ENCODE results near the gene POLR2L. TPM values are rescaled to one million over a fixed set of nuclear protein-coding genes. Genes with fewer than 3 reads are reported as not detected.

Gene POLR2L
- total RNA-seq, 1 experiment from 2014 or later, result 117 TPM

GRCh38 chr11:837189-837989 is 4.9 kb downstream of the POLR2L start:
- H3K27ac ChIP-seq (ENCODE audit: low read depth, low read length, poor library complexity, severe bottlenecking), result no peak overlapping the region
- no peak for DNase-seq (ENCODE audit: low spot score)
- H3K4me1 ChIP-seq (ENCODE audit: insufficient read depth, low read length, poor library complexity, severe bottlenecking), result peaks cover 1% of the 10 kb centered on the region
- no peak overlapping the region for H3K4me3 ChIP-seq (ENCODE audit: low read depth, low read length, poor library complexity, severe bottlenecking)
- H3K36me3 ChIP-seq (ENCODE audit: insufficient read depth, low read length, poor library complexity, severe bottlenecking), result peaks cover 28% of the 10 kb centered on the region
- BruUV-seq (replicated peaks), result no TSS peak
- ChIA-PET POLR2A (ENCODE audit: low non-redundant PET) (no interaction called here), CTCF (no interaction called here)
- intact Hi-C loops (cut with micrococcal nuclease; ENCODE audit: unreplicated experiment), result no loop called here
- TF ChIP-seq CTCF (conservative IDR thresholded peaks at IDR 0.05; ENCODE audit: low read depth, low read length), result no peak
- no peak for TF ChIP-seq EZH2 (IDR thresholded peaks at IDR 0.05; ENCODE audit: borderline replicate concordance, low read depth, low read length, poor library complexity, severe bottlenecking)
- no peaks in the 10 kb centered on the region for H3K27me3 ChIP-seq (replicated peaks; ENCODE audit: insufficient read depth, low read depth, low read length, poor library complexity)
- no peaks in the 10 kb centered on the region for H3K9me3 ChIP-seq (ENCODE audit: low read depth, low read length, poor library complexity, severe bottlenecking)

- no peak overlapping the region for H3K27ac ChIP-seq (ENCODE audit: low read depth, low read length, poor library complexity, severe bottlenecking)
Observed at GRCh38 chr11:836700-837099, 5.6 kb downstream of the POLR2L start.

GRCh38 chr11:836274-836673 is 6.1 kb downstream of the POLR2L start:
- no peak for TF ChIP-seq EZH2 (IDR thresholded peaks at IDR 0.05; ENCODE audit: borderline replicate concordance, low read depth, low read length, poor library complexity, severe bottlenecking)
- TF ChIP-seq CTCF (conservative IDR thresholded peaks at IDR 0.05; ENCODE audit: low read depth, low read length), result no peak
- intact Hi-C loops (cut with micrococcal nuclease; ENCODE audit: unreplicated experiment), result no loop called here
- Histone ChIP-seq H3K36me3 (ENCODE audit: insufficient read depth, low read length, poor library complexity, severe bottlenecking) (peaks cover 28% of the 10 kb centered on the region), H3K9me3 (ENCODE audit: low read depth, low read length, poor library complexity, severe bottlenecking) (no peaks in the 10 kb centered on the region), H3K4me3 (ENCODE audit: low read depth, low read length, poor library complexity, severe bottlenecking) (no peak overlapping the region), H3K27me3 (replicated peaks; ENCODE audit: insufficient read depth, low read depth, low read length, poor library complexity) (no peaks in the 10 kb centered on the region), H3K27ac (ENCODE audit: low read depth, low read length, poor library complexity, severe bottlenecking) (no peak overlapping the region), H3K4me1 (ENCODE audit: insufficient read depth, low read length, poor library complexity, severe bottlenecking) (peaks cover 6% of the 10 kb centered on the region)
- no TSS peak for BruUV-seq (replicated peaks)
- POLR2A ChIA-PET (ENCODE audit: low non-redundant PET), result no interaction called here
- no peak for DNase-seq (ENCODE audit: low spot score)
- CTCF ChIA-PET, result no interaction called here

More at GRCh38 chr11:836700-837099, 5.6 kb downstream of the POLR2L start:
- DNase-seq (ENCODE audit: low spot score), result no peak
- H3K4me3 ChIP-seq (ENCODE audit: low read depth, low read length, poor library complexity, severe bottlenecking), result no peak overlapping the region
- CTCF ChIA-PET, result no interaction called here
- POLR2A ChIA-PET (ENCODE audit: low non-redundant PET), result no interaction called here
- H3K4me1 ChIP-seq (ENCODE audit: insufficient read depth, low read length, poor library complexity, severe bottlenecking), result peaks cover 6% of the 10 kb centered on the region
- no peak for TF ChIP-seq EZH2 (IDR thresholded peaks at IDR 0.05; ENCODE audit: borderline replicate concordance, low read depth, low read length, poor library complexity, severe bottlenecking)
- no peak for TF ChIP-seq CTCF (conservative IDR thresholded peaks at IDR 0.05; ENCODE audit: low read depth, low read length)
- H3K9me3 ChIP-seq (ENCODE audit: low read depth, low read length, poor library complexity, severe bottlenecking), result no peaks in the 10 kb centered on the region
- H3K27me3 ChIP-seq (replicated peaks; ENCODE audit: insufficient read depth, low read depth, low read length, poor library complexity), result no peaks in the 10 kb centered on the region
- intact Hi-C loops (cut with micrococcal nuclease; ENCODE audit: unreplicated experiment), result no loop called here
- peaks cover 28% of the 10 kb centered on the region for H3K36me3 ChIP-seq (ENCODE audit: insufficient read depth, low read length, poor library complexity, severe bottlenecking)
- no TSS peak for BruUV-seq (replicated peaks)

Data from A673 (cell line).